B cell (primary cell): ENCODE measurements around the gene DDX23. TPM values are rescaled to one million over a fixed set of nuclear protein-coding genes. Genes with fewer than 3 reads are reported as not detected.

ENCODE experiments used
- ATAC-seq: fragments of 200-7000 bp; cut with Tn5 transposase; one replicate; pipeline ENCODE4 v1.10.0; 2021; ENCODE audit warnings: low read depth, mild to moderate bottlenecking, moderate number of reproducible peaks, moderate library complexity
- CTCF ChIA-PET: fragments of 350-600 bp; sonication (Branson Sonifier 250); formaldehyde crosslinking; loops from one replicate; lab custom pipeline; 2021; ENCODE audit warnings: antibody characterized with exemption, inconsistent platforms; lab: Charles Lee
- POLR2A ChIA-PET: fragments of 350-600 bp; sonication (Branson Sonifier 250); formaldehyde crosslinking; loops from one replicate; lab custom pipeline; 2021; ENCODE audit warnings: antibody characterized with exemption; lab: Charles Lee
- DNase-seq: peaks from one replicate; pipeline ENCODE4 v3.0.0; 2013
- H2AFZ ChIP-seq: 2 replicates; pipeline ENCODE4 v1.6.1; 2012; ENCODE audit warnings: mild to moderate bottlenecking, low read depth, low read length; ENCODE audit not compliant: insufficient read depth, poor library complexity, severe bottlenecking
- H3K27ac ChIP-seq, 2 donors: 1 replicate in 1 of 2; 2 replicates in 1 of 2; pipeline ENCODE4 v1.5.1; 2012 to 2013; ENCODE audit warnings: low read length in 2 of 2, mild to moderate bottlenecking in 2 of 2, moderate library complexity in 1 of 2
- H3K27me3 ChIP-seq, 4 experiments: fragments of 200-600 bp in 1 of 4; sonication (generic) in 1 of 4; replicated peaks in 1 of 4; 1 replicate in 2 of 4; 2 replicates in 2 of 4; pipeline versions ENCODE4 v1.6.1 to v1.7.0; 2013 to 2016; ENCODE audit warnings: low read length in 3 of 4, mild to moderate bottlenecking in 2 of 4, mixed read lengths in 1 of 4, moderate library complexity in 1 of 4; ENCODE audit not compliant: insufficient read depth in 4 of 4, control insufficient read depth in 3 of 4; ENCODE audit errors: control extremely low read depth in 1 of 4
- H3K36me3 ChIP-seq, 2 experiments: replicated peaks in 1 of 2; 1 replicate in 1 of 2; 2 replicates in 1 of 2; pipeline versions ENCODE4 v1.6.1 to v1.7.1; 2013; ENCODE audit warnings: low read length in 1 of 2; ENCODE audit not compliant: insufficient read depth in 2 of 2, control insufficient read depth in 1 of 2; ENCODE audit errors: control extremely low read depth in 1 of 2, extremely low read depth in 1 of 2
- H3K4me1 ChIP-seq, 2 donors: fragments of 200-600 bp in 1 of 2; sonication (generic) in 1 of 2; 1 replicate in 1 of 2; 2 replicates in 1 of 2; pipeline versions ENCODE4 v1.5.1 to v1.6.1; 2013 to 2017; ENCODE audit warnings: low read length in 2 of 2; ENCODE audit not compliant: control insufficient read depth in 2 of 2, insufficient read depth in 2 of 2
- H3K4me2 ChIP-seq: replicated peaks from 2 replicates; pipeline ENCODE3; 2012; ENCODE audit warnings: mild to moderate bottlenecking, low read depth, low read length; ENCODE audit not compliant: poor library complexity, severe bottlenecking
- H3K4me3 ChIP-seq, 5 experiments: fragments of 200-600 bp in 1 of 5; sonication (generic) in 1 of 5; 1 replicate in 3 of 5; 2 replicates in 2 of 5; pipeline versions ENCODE4 v1.5.1 to v1.7.0; 2011 to 2016; ENCODE audit warnings: low read length in 4 of 5, mild to moderate bottlenecking in 4 of 5, low read depth in 2 of 5, control low read depth in 1 of 5, moderate library complexity in 1 of 5; ENCODE audit not compliant: insufficient read depth in 1 of 5; ENCODE audit errors: control extremely low read depth in 1 of 5, extremely low read depth in 1 of 5
- H3K79me2 ChIP-seq: fragments of 200-600 bp; sonication (generic); one replicate; pipeline ENCODE4 v1.6.0; 2016; ENCODE audit warnings: low read length; ENCODE audit not compliant: control insufficient read depth, insufficient read depth
- H3K9ac ChIP-seq: fragments of 200-600 bp; sonication (generic); 2 replicates; pipeline ENCODE4 v1.6.1; 2017; ENCODE audit warnings: mild to moderate bottlenecking, low read length, moderate library complexity
- H3K9me3 ChIP-seq, 3 donors: one replicate each; pipeline versions ENCODE4 v1.6.1 to v1.7.1; 2013; ENCODE audit warnings: low read length in 2 of 3; ENCODE audit not compliant: control insufficient read depth in 2 of 3, insufficient read depth in 1 of 3; ENCODE audit errors: control extremely low read depth in 1 of 3
- H4K20me1 ChIP-seq: 2 replicates; pipeline ENCODE4 v1.6.0; 2012; ENCODE audit warnings: mild to moderate bottlenecking, low read length; ENCODE audit not compliant: insufficient read depth, control insufficient read depth, poor library complexity, severe bottlenecking
- H3K27ac Mint-ChIP-seq: one replicate; pipeline ENCODE4 v1.8.0; 2021; ENCODE audit warnings: mixed read lengths
- H3K27me3 Mint-ChIP-seq: one replicate; pipeline ENCODE4 v1.8.0; 2021; ENCODE audit warnings: mixed read lengths
- H3K4me1 Mint-ChIP-seq: one replicate; pipeline ENCODE4 v1.8.0; 2021; ENCODE audit warnings: mixed read lengths
- H3K4me3 Mint-ChIP-seq: one replicate; pipeline ENCODE4 v1.8.0; 2021; ENCODE audit warnings: mixed read lengths
- H3K9me3 Mint-ChIP-seq: one replicate; pipeline ENCODE4 v1.8.0; 2022; ENCODE audit warnings: mixed read lengths; ENCODE audit not compliant: insufficient read depth
- EZH2 ChIP-seq: IDR thresholded peaks from 2 replicates; pipeline ENCODE4 v1.6.1; 2012; ENCODE audit warnings: borderline replicate concordance, low read depth, mild to moderate bottlenecking, moderate library complexity, low read length; ENCODE audit not compliant: insufficient read depth, poor library complexity, severe bottlenecking
- WGBS: methylation state at CpG from one replicate; pipeline ENCODE4 v1.1.5; 2013; ENCODE audit warnings: missing lambda C conversion rate; ENCODE audit not compliant: insufficient coverage; 5-methylcytosine and 5-hydroxymethylcytosine counted together
- intact Hi-C: fragments of 100-400 bp; cut with micrococcal nuclease; formaldehyde crosslinking; loops from one replicate; pipeline ENCODE4 v1.10.0; 2022
- polyA plus RNA-seq: library from polyadenylated mRNA; depleted of rRNA; stranded (reverse); fragments of >200 nt; gene quantifications from 2 replicates; pipeline ENCODE4 v1.2.3, GENCODE V29; 2012
- total RNA-seq, 2 donors: library from RNA; stranded (reverse); fragments of 120-200 nt in 1 of 2; gene quantifications; 1 replicate in 1 of 2; 2 replicates in 1 of 2; pipeline versions ENCODE4 v1.2.3 to v1.2.4, GENCODE V29; 2013 to 2022
- TF ChIP-seq, protein P1 (sequence below): fragments of 200-600 bp; IDR thresholded peaks from one replicate; pipeline ENCODE4 v1.8.0; 2022; ENCODE audit warnings: antibody characterized with exemption, mild to moderate bottlenecking

Gene DDX23
- total and polyA plus RNA-seq, 2 donors (not counting 1 experiment from before 2014, with no cell fraction given): 76.1 to 135 TPM

DNA sequence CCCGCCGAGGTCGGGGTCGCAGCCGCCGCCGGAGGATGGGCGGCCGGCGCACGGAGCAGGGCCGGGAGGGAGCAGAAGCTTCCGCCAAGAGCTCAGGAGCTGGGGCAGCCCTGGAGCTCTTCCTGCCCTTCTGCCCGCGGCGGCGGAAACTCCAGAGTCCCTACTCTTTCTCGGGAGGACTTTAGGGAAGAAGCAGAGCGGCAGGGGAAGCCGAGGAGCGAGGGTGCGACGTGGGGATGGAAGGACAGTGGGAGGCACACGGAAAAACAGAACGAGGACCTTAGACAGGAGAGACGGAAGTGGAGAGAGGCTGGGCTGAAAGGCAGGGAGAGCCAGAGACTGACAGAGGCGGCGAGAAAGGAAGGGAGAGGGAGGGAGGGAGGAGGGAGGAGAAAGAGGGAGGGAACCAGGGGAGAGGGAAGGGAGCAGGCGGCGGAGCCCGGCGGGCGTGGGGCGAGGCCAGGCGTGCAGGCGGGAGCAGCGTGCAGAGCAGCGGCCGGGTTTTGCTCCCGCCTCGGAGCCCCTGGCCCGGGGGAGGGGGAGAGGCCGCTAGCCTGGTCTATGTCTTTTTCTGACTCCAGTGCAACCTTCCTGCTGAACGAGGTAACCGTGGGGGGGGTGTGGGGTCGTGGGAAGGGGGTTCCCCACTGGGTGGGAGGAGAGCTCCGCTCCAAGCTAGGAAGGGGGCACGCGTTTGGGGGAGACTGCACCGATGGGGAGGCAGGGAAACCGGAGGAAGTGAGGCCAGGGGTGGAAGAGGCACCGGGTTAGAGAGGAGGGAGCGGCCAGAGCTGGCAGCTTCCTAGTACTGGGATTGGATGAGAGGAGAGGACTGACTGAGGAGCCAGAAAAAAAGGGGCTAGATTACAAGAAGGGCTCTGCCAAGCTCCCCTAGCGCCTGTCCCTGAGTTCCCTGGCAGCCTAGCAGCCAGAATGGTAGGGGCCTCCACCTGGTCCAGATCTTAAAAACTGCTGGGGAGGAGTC, 36.5 kb downstream of the DDX23 start:
- peak; percentile 61 for DNase-seq
- ATAC-seq: peak; percentile 14
- H3K4me3 ChIP-seq: peak overlapping the region; percentile 38 to 84 (median 69)
- peaks cover 0 to 31% (median 16%) of the 10 kb centered on the region in 4 experiments for H3K27me3 ChIP-seq
- no peak for TF ChIP-seq EZH2
- TF ChIP-seq, protein P1, sequence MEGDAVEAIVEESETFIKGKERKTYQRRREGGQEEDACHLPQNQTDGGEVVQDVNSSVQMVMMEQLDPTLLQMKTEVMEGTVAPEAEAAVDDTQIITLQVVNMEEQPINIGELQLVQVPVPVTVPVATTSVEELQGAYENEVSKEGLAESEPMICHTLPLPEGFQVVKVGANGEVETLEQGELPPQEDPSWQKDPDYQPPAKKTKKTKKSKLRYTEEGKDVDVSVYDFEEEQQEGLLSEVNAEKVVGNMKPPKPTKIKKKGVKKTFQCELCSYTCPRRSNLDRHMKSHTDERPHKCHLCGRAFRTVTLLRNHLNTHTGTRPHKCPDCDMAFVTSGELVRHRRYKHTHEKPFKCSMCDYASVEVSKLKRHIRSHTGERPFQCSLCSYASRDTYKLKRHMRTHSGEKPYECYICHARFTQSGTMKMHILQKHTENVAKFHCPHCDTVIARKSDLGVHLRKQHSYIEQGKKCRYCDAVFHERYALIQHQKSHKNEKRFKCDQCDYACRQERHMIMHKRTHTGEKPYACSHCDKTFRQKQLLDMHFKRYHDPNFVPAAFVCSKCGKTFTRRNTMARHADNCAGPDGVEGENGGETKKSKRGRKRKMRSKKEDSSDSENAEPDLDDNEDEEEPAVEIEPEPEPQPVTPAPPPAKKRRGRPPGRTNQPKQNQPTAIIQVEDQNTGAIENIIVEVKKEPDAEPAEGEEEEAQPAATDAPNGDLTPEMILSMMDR: no peak
- WGBS: 2% methylated on average over 50 of the region's 54 CpGs
- no peaks in the 10 kb centered on the region for H3K36me3 ChIP-seq
- no peaks in the 10 kb centered on the region for H3K79me2 ChIP-seq
- H3K4me2 ChIP-seq: peak overlapping the region; percentile 100
- H3K27ac ChIP-seq: peak overlapping the region in 1 of 2 donors; percentile 32
- peaks cover 30 to 38% of the 10 kb centered on the region in 2 donors for H3K4me1 ChIP-seq
- H3K9me3 Mint-ChIP-seq: no peaks in the 10 kb centered on the region
- H4K20me1 ChIP-seq: peaks cover 13% of the 10 kb centered on the region
- peak overlapping the region; percentile 96 for H3K4me3 Mint-ChIP-seq
- peaks cover 29% of the 10 kb centered on the region for H3K4me1 Mint-ChIP-seq
- H3K27ac Mint-ChIP-seq: peak overlapping the region; percentile 26
- H2AFZ ChIP-seq: peak overlapping the region; percentile 96
- CTCF ChIA-PET: interaction anchor here (0.5 to 6.8 kb wide), 12 partner anchors 9 to 1332 kb away, joined by 3 to 57 read pairs (median 3); partner anchors contain the start of gene DDX23
- H3K9ac ChIP-seq: peak overlapping the region; percentile 91
- H3K27me3 Mint-ChIP-seq: peaks cover 12% of the 10 kb centered on the region
- intact Hi-C loops: no loop called here
- POLR2A ChIA-PET: interaction anchor here (0.9 kb wide), 2 partner anchors 37 to 980 kb away, joined by 3 read pairs; no protein-coding TSS in a partner anchor
- H3K9me3 ChIP-seq: no peaks in the 10 kb centered on the region
